ENCODE data around the gene KATNB1. TPM values are rescaled to one million over a fixed set of nuclear protein-coding genes. Genes with fewer than 3 reads are reported as not detected.
"Not testable (repeated sequence)": the region's sequence is repeated elsewhere in the genome, so short reads cannot be mapped to it uniquely, and the experiment has no call there.

The KATNB1 gene
- total RNA-seq, 2 donors from 2014 or later, result 9.0 to 16.2 TPM

DNA sequence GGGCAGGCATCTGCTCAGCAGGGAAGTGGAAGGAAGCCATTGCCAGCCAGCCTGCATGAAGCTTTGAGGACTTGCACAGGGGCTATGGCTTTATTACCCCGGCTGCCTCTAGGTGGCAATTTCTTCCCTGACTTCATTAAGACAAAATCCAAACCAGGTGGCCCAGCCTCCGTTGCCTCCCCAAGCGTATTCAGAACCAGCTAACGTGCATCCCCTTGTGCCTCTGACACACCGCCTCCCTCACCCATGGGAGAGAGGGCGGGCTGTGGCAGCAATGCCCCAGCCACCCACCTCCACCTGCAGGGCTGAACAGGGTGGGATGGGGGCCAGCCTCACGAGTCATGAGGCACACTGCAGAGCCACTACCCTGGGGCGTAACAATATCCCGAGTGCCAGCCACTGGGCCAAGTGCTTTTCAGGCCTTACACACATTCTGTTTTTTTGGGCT is 59.9 kb downstream of the KATNB1 start:
- ATAC-seq (ENCODE audit: insufficient number of reproducible peaks, low FRiP score, low read depth), result no peak
- no peak overlapping the region for H3K4me3 ChIP-seq
- H3K36me3 ChIP-seq, result peaks cover 19% of the 10 kb centered on the region

GRCh38 chr16:57796014-57796413 is 60.4 kb downstream of the KATNB1 start:
- peaks cover 19% of the 10 kb centered on the region for H3K36me3 ChIP-seq
- ATAC-seq (ENCODE audit: insufficient number of reproducible peaks, low FRiP score, low read depth), result not testable (repeated sequence)
- H3K4me1 ChIP-seq (ENCODE audit: control insufficient read depth in 1 of 2, low read depth in 2 of 2), result peaks cover 16 to 26% of the 10 kb centered on the region in 2 donors

More for the DNA sequence above, 59.9 kb downstream of the KATNB1 start:
- TF ChIP-seq, protein P1, sequence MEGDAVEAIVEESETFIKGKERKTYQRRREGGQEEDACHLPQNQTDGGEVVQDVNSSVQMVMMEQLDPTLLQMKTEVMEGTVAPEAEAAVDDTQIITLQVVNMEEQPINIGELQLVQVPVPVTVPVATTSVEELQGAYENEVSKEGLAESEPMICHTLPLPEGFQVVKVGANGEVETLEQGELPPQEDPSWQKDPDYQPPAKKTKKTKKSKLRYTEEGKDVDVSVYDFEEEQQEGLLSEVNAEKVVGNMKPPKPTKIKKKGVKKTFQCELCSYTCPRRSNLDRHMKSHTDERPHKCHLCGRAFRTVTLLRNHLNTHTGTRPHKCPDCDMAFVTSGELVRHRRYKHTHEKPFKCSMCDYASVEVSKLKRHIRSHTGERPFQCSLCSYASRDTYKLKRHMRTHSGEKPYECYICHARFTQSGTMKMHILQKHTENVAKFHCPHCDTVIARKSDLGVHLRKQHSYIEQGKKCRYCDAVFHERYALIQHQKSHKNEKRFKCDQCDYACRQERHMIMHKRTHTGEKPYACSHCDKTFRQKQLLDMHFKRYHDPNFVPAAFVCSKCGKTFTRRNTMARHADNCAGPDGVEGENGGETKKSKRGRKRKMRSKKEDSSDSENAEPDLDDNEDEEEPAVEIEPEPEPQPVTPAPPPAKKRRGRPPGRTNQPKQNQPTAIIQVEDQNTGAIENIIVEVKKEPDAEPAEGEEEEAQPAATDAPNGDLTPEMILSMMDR (IDR thresholded peaks at IDR 0.05), result no peak
- Histone ChIP-seq H3K4me1 (ENCODE audit: control insufficient read depth in 1 of 2, low read depth in 2 of 2) (peaks cover 11 to 21% of the 10 kb centered on the region in 2 donors), H3K27ac (no peak overlapping the region), H3K9me3 (no peaks in the 10 kb centered on the region), H3K27me3 (replicated peaks; ENCODE audit: insufficient read depth) (no peaks in the 10 kb centered on the region)
- no peak for DNase-seq (ENCODE audit: low spot score)

DNA sequence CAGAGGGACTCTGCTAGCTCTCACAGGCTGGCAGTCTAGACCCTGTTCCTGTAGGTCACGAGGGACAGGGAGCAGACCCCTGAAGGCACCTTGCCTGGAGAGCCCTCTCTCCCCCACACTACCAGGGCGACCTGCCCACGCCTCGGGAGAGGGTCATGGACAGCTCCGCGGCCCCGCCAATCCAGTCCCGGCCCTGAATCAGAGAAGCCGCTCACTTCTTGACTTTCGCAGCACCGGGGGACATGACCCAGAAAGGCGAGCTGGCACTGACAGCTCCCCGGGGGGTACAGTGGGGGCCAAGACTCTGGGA is 61.6 kb downstream of the KATNB1 start:
- Histone ChIP-seq H3K36me3 (peaks cover 18% of the 10 kb centered on the region), H3K9me3 (no peaks in the 10 kb centered on the region), H3K4me3 (no peak overlapping the region), H3K27me3 (replicated peaks; ENCODE audit: insufficient read depth) (no peaks in the 10 kb centered on the region), H3K27ac (no peak overlapping the region), H3K4me1 (ENCODE audit: control insufficient read depth in 1 of 2, low read depth in 2 of 2) (peaks cover 19 to 34% of the 10 kb centered on the region in 2 donors)
- no peak for ATAC-seq (ENCODE audit: insufficient number of reproducible peaks, low FRiP score, low read depth)
- TF ChIP-seq, protein P1 (IDR thresholded peaks at IDR 0.05), result no peak
- no peak for DNase-seq (ENCODE audit: low spot score)

More at GRCh38 chr16:57796014-57796413, 60.4 kb downstream of the KATNB1 start:
- not testable (repeated sequence) for H3K4me3 ChIP-seq; DNase-seq (ENCODE audit: low spot score); H3K9me3 ChIP-seq; H3K27me3 ChIP-seq (replicated peaks; ENCODE audit: insufficient read depth); H3K27ac ChIP-seq

DNA sequence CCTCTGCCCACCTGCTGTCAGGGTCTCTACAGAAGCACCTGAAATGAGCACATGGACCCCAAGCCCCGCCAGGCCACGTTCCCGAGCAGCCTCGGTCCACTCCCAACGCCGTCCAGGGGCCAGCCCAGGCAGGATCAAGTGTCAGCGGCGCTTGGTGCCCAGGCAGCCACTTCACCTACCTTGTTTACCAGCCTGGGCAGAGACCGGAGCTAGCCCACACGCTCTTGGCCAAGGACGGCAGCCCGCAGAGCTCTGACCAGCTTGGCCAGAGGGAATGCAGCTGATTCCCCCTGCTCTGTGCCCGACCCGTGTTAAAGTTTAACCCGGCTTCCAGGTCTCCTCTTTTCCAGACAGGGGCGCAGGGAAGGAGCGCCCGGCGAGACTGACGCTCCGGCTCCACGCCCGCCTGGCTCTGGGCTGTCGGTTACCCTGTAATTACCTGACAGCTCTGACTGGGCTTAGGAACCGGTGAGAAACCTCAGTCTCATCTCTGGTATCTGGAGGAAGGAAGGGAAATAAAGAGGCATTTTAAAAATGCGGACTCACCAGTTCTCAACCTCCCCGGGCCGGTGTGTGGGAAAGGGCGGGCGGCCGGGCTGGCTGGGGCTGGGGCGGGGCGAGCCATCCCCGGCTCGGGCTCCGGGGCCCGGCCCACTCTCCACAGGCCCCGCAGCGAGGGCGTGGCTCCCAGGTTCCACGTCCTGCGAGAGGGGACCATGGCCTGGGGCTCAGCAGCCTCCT is 62.1 kb downstream of the KATNB1 start:
- Histone ChIP-seq H3K27ac (no peak overlapping the region), H3K36me3 (peaks cover 16% of the 10 kb centered on the region), H3K4me1 (ENCODE audit: control insufficient read depth in 1 of 2, low read depth in 2 of 2) (peaks cover 20 to 37% of the 10 kb centered on the region in 2 donors), H3K27me3 (replicated peaks; ENCODE audit: insufficient read depth) (no peaks in the 10 kb centered on the region), H3K4me3 (no peak overlapping the region), H3K9me3 (no peaks in the 10 kb centered on the region)
- TF ChIP-seq, protein P1 (IDR thresholded peaks at IDR 0.05), result no peak
- ATAC-seq (ENCODE audit: insufficient number of reproducible peaks, low FRiP score, low read depth) (no peak), DNase-seq (ENCODE audit: low spot score) (no peak)

GRCh38 chr16:57798267-57798810 is 62.8 kb downstream of the KATNB1 start:
- no peak overlapping the region for H3K4me3 ChIP-seq
- no peaks in the 10 kb centered on the region for H3K27me3 ChIP-seq (replicated peaks; ENCODE audit: insufficient read depth)
- DNase-seq (ENCODE audit: low spot score) (no peak), ATAC-seq (ENCODE audit: insufficient number of reproducible peaks, low FRiP score, low read depth) (no peak)
- peaks cover 24 to 44% of the 10 kb centered on the region in 2 donors for H3K4me1 ChIP-seq (ENCODE audit: control insufficient read depth in 1 of 2, low read depth in 2 of 2)
- TF ChIP-seq, protein P1 (IDR thresholded peaks at IDR 0.05), result no peak
- H3K36me3 ChIP-seq, result peaks cover 16% of the 10 kb centered on the region
- H3K27ac ChIP-seq, result no peak overlapping the region
- no peaks in the 10 kb centered on the region for H3K9me3 ChIP-seq
